Endothelial cell of umbilical vein (primary cell): ENCODE data around the gene ANKRD12. TPM values are rescaled to one million over a fixed set of nuclear protein-coding genes. Genes with fewer than 3 reads are reported as not detected.

Source experiments
- BruUV-seq: library from RNA; stranded (reverse); fragments of 400-500 nt; replicated peaks from 2 replicates; lab custom pipeline; 2021; lab: Mats Ljungman, UMichigan
- CTCF ChIA-PET: fragments of 300-600, 350-600 bp; sonication (Branson Sonifier 250); formaldehyde crosslinking; loops from one replicate; lab custom pipeline; 2021; ENCODE audit warnings: antibody characterized with exemption, inconsistent platforms; lab: Charles Lee
- POLR2A ChIA-PET: fragments of 300-600, 350-600 bp; sonication (Branson Sonifier 250); formaldehyde crosslinking; loops from one replicate; lab custom pipeline; 2021; ENCODE audit warnings: antibody characterized with exemption, inconsistent platforms; lab: Charles Lee
- DNase-seq: peaks from one replicate; pipeline ENCODE4 v3.0.0-alpha.2; 2011; ENCODE audit warnings: low read depth, low spot score
- FAIRE-seq: peaks from 2 replicates; lab custom pipeline; 2011; peaks lifted over from hg19 to GRCh38; lab: Jason Lieb, UNC
- H2AFZ ChIP-seq: 2 replicates; pipeline ENCODE4 v1.6.0; 2012; ENCODE audit warnings: low read depth, low read length, control low read depth, inconsistent platforms
- H3K27ac ChIP-seq: 2 replicates; pipeline ENCODE4 v1.5.1; 2011; ENCODE audit warnings: low read depth, mild to moderate bottlenecking, control low read depth, low read length, moderate library complexity; ENCODE audit not compliant: insufficient read depth
- H3K27me3 ChIP-seq, 2 experiments: 2 replicates each; pipeline versions ENCODE4 v1.6.0 to v1.6.1; 2011; ENCODE audit warnings: low read length in 2 of 2, mixed read lengths in 1 of 2; ENCODE audit not compliant: control insufficient read depth in 2 of 2, insufficient read depth in 2 of 2
- H3K36me3 ChIP-seq, 2 experiments: 2 replicates in 1 of 2; 3 replicates in 1 of 2; pipeline ENCODE4 v1.5.1; 2011; ENCODE audit warnings: low read length in 2 of 2, mild to moderate bottlenecking in 1 of 2, moderate library complexity in 1 of 2; ENCODE audit not compliant: control insufficient read depth in 2 of 2, insufficient read depth in 2 of 2; ENCODE audit errors: extremely low read depth in 1 of 2
- H3K4me1 ChIP-seq: 3 replicates; pipeline ENCODE4 v1.5.1; 2011; ENCODE audit warnings: mild to moderate bottlenecking, low read length; ENCODE audit not compliant: control insufficient read depth, insufficient read depth; ENCODE audit errors: extremely low read depth
- H3K4me2 ChIP-seq: 2 replicates; pipeline ENCODE4 v1.6.1; 2011; ENCODE audit warnings: low read length, control low read depth, mixed read lengths; ENCODE audit not compliant: insufficient read depth
- H3K4me3 ChIP-seq, 3 experiments: fragments of 200-600 bp in 1 of 3; sonication (generic), shearing (Covaris generic) in 1 of 3; replicated peaks in 1 of 3; 2 replicates each; pipeline ENCODE4 v1.5.1; 2011 to 2016; ENCODE audit warnings: control low read depth in 3 of 3, low read length in 3 of 3, mild to moderate bottlenecking in 2 of 3, inconsistent platforms in 1 of 3, low read depth in 1 of 3, moderate library complexity in 1 of 3; ENCODE audit not compliant: insufficient read depth in 1 of 3
- H3K79me2 ChIP-seq: 2 replicates; pipeline ENCODE4 v1.6.0; 2012; ENCODE audit warnings: low read length, inconsistent platforms; ENCODE audit not compliant: control insufficient read depth, insufficient read depth
- H3K9ac ChIP-seq: replicated peaks from 2 replicates; pipeline ENCODE3; 2011; ENCODE audit warnings: low read length, control low read depth; ENCODE audit not compliant: insufficient read depth; ENCODE audit errors: extremely low read depth
- H3K9me1 ChIP-seq: replicated peaks from 3 replicates; pipeline ENCODE4 v1.6.0; 2011; ENCODE audit warnings: mild to moderate bottlenecking, low read length; ENCODE audit not compliant: control insufficient read depth, insufficient read depth; ENCODE audit errors: extremely low read depth
- H3K9me3 ChIP-seq: replicated peaks from 2 replicates; pipeline ENCODE4 v1.5.1; 2012; ENCODE audit warnings: low read length, inconsistent platforms; ENCODE audit not compliant: control insufficient read depth, insufficient read depth
- H4K20me1 ChIP-seq: replicated peaks from 2 replicates; pipeline ENCODE3; 2011; ENCODE audit warnings: mild to moderate bottlenecking, low read length; ENCODE audit not compliant: control insufficient read depth, insufficient read depth; ENCODE audit errors: extremely low read depth
- CTCF ChIP-seq, 2 donors: IDR thresholded peaks; 1 replicate in 1 of 2; 2 replicates in 1 of 2; pipeline ENCODE4 v1.5.1; 2011; ENCODE audit warnings: low read length in 2 of 2, mild to moderate bottlenecking in 2 of 2, moderate library complexity in 2 of 2, control low read depth in 1 of 2, inconsistent platforms in 1 of 2, low read depth in 1 of 2; ENCODE audit not compliant: insufficient read depth in 1 of 2; ENCODE audit errors: extremely low read depth in 1 of 2
- EZH2 ChIP-seq: IDR thresholded peaks from 2 replicates; pipeline ENCODE4 v1.6.1; 2012; ENCODE audit warnings: borderline replicate concordance, low read depth, mild to moderate bottlenecking, moderate library complexity, low read length, inconsistent platforms; ENCODE audit not compliant: severe bottlenecking
- FOS ChIP-seq: IDR thresholded peaks from 2 replicates; pipeline ENCODE4 v1.6.1; 2011; ENCODE audit warnings: mild to moderate bottlenecking, low read length, moderate library complexity, borderline replicate concordance; ENCODE audit not compliant: insufficient read depth
- GATA2 ChIP-seq: IDR thresholded peaks from 2 replicates; pipeline ENCODE4 v1.7.0; 2011; ENCODE audit warnings: low read depth, mild to moderate bottlenecking, moderate library complexity, mixed read lengths, low read length; ENCODE audit not compliant: insufficient read length, insufficient read depth
- JUN ChIP-seq: IDR thresholded peaks from 2 replicates; pipeline ENCODE4 v1.6.1; 2011; ENCODE audit warnings: borderline replicate concordance, low read depth; ENCODE audit not compliant: insufficient read length, insufficient read depth
- MAX ChIP-seq: IDR thresholded peaks from 2 replicates; pipeline ENCODE4 v1.6.1; 2011; ENCODE audit not compliant: insufficient read depth, insufficient read length
- MYC ChIP-seq: IDR thresholded peaks from one replicate; pipeline ENCODE4 v1.6.1; 2011; ENCODE audit warnings: mild to moderate bottlenecking, low read depth, low read length
- POLR2A ChIP-seq: IDR thresholded peaks from 2 replicates; pipeline ENCODE4 v1.6.1; 2012; ENCODE audit warnings: low read depth, mild to moderate bottlenecking, control low read depth, low read length
- POLR2AphosphoS5 ChIP-seq: IDR thresholded peaks from 2 replicates; pipeline ENCODE4 v1.6.1; 2012; ENCODE audit warnings: low read depth, mild to moderate bottlenecking, control low read depth, low read length, moderate library complexity; ENCODE audit not compliant: insufficient read depth
- dilution Hi-C: fragments of 300-500 bp; cut with MboI; formaldehyde crosslinking; loops from one replicate; pipeline ENCODE4 v1.15.0; 2019; ENCODE audit warnings: low sequenced_read_pairs; ENCODE audit not compliant: extremely low pct_ligation_motif_present
- intact Hi-C: fragments of 100-400 bp; cut with micrococcal nuclease; formaldehyde crosslinking; loops from one replicate; pipeline ENCODE4 v1.10.0; 2022
- polyA plus RNA-seq, 4 experiments: library from polyadenylated mRNA; depleted of rRNA in 3 of 4; stranded (reverse) in 3 of 4; unstranded in 1 of 4; fragments of >200 nt; gene quantifications; 2 replicates each; pipeline versions ENCODE4 v1.2.1 to v1.2.3, GENCODE V29; 2011 to 2012; ENCODE audit warnings: missing spikeins in 1 of 4
- total RNA-seq: library from RNA; stranded (reverse); gene quantifications from 2 replicates; pipeline ENCODE4 v1.2.3, GENCODE V29; 2021

The ANKRD12 gene
- total and polyA plus RNA-seq, 2 donors (not counting 3 experiments of a cell fraction or from before 2014, with no cell fraction given): 1.5 to 25.4 TPM

- POLR2A ChIA-PET: no interaction called here
- dilution Hi-C loops: no loop called here
These were observed 95.4 kb downstream of the ANKRD12 start for GRCh38 chr18:9231852-9232486.

GRCh38 chr18:9232977-9233376 lies 96.4 kb downstream of the ANKRD12 start:
- POLR2A ChIA-PET: no interaction called here
- Histone ChIP-seq H3K9me3 (no peaks in the 10 kb centered on the region), H4K20me1 (no peaks in the 10 kb centered on the region), H3K4me3 (no peak overlapping the region), H3K79me2 (peaks cover 8% of the 10 kb centered on the region), H3K9ac (no peak overlapping the region), H3K27me3 (no peaks in the 10 kb centered on the region), H3K4me1 (no peaks in the 10 kb centered on the region), H2AFZ (no peak overlapping the region), H3K9me1 (no peaks in the 10 kb centered on the region), H3K4me2 (no peak overlapping the region), H3K27ac (no peak overlapping the region), H3K36me3 (no peaks in the 10 kb centered on the region)
- no peak for FAIRE-seq
- CTCF ChIA-PET: no interaction called here
- TF ChIP-seq MYC (no peak), JUN (no peak), GATA2 (no peak), MAX (no peak), EZH2 (no peak), POLR2A (no peak), POLR2AphosphoS5 (no peak), FOS (no peak), CTCF (IDR thresholded peaks at IDR 0.05; ENCODE audit: extremely low read depth in 1 of 2, insufficient read depth in 1 of 2, low read depth in 1 of 2, low read length in 2 of 2) (no peak)
- dilution Hi-C loops: no loop called here
- intact Hi-C loops: no loop called here
- DNase-seq: no peak
- BruUV-seq: no TSS peak

More at GRCh38 chr18:9231852-9232486, 95.4 kb downstream of the ANKRD12 start:
- no peaks in the 10 kb centered on the region for H3K4me1 ChIP-seq
- intact Hi-C loops: no loop called here
- H2AFZ ChIP-seq: no peak overlapping the region
- no peak overlapping the region for H3K4me2 ChIP-seq
- H3K9ac ChIP-seq: no peak overlapping the region
- no peaks in the 10 kb centered on the region for H3K36me3 ChIP-seq
- DNase-seq (no peak), FAIRE-seq (no peak)
- no peaks in the 10 kb centered on the region for H3K9me3 ChIP-seq
- no peak for TF ChIP-seq POLR2A
- H4K20me1 ChIP-seq: no peaks in the 10 kb centered on the region
- no peak overlapping the region for H3K27ac ChIP-seq
- H3K79me2 ChIP-seq: peaks cover 10% of the 10 kb centered on the region
- no peaks in the 10 kb centered on the region for H3K9me1 ChIP-seq
- H3K4me3 ChIP-seq: no peak overlapping the region
- CTCF ChIA-PET: interaction anchor here (1.3 kb wide), 1 partner anchor 11 kb away, joined by 3 read pairs; no protein-coding TSS in a partner anchor
- no peaks in the 10 kb centered on the region for H3K27me3 ChIP-seq
- BruUV-seq: no TSS peak
